ENCODE results near the gene SLC37A1. TPM values are rescaled to one million over a fixed set of nuclear protein-coding genes. Genes with fewer than 3 reads are reported as not detected.

SLC37A1 gene
- total RNA-seq, 1 donor from 2014 or later: 13.5 TPM

GRCh38 chr21:42571391-42572150, 57.9 kb downstream of the SLC37A1 start:
- TF ChIP-seq CTCF (IDR thresholded peaks at IDR 0.05): no peak
- Mint-ChIP-seq H3K27me3 (ENCODE audit: unreplicated experiment) (no peaks in the 10 kb centered on the region), H3K36me3 (ENCODE audit: unreplicated experiment) (peaks cover 21% of the 10 kb centered on the region), H3K4me3 (ENCODE audit: unreplicated experiment) (no peak overlapping the region), H3K4me1 (ENCODE audit: unreplicated experiment) (no peaks in the 10 kb centered on the region), H3K27ac (ENCODE audit: unreplicated experiment) (no peak overlapping the region), H3K9me3 (ENCODE audit: unreplicated experiment) (peaks cover 9% of the 10 kb centered on the region)
- DNase-seq (ENCODE audit: extremely low spot score, unreplicated experiment): no peak

- Mint-ChIP-seq H3K4me3 (ENCODE audit: unreplicated experiment) (no peak overlapping the region), H3K27ac (ENCODE audit: unreplicated experiment) (no peak overlapping the region), H3K27me3 (ENCODE audit: unreplicated experiment) (no peaks in the 10 kb centered on the region), H3K4me1 (ENCODE audit: unreplicated experiment) (no peaks in the 10 kb centered on the region), H3K36me3 (ENCODE audit: unreplicated experiment) (peaks cover 22% of the 10 kb centered on the region), H3K9me3 (ENCODE audit: unreplicated experiment) (peaks cover 18% of the 10 kb centered on the region)
- no peak for DNase-seq (ENCODE audit: extremely low spot score, unreplicated experiment)
- TF ChIP-seq CTCF (IDR thresholded peaks at IDR 0.05): no peak
Measured at GRCh38 chr21:42572906-42573495, 59.3 kb downstream of the SLC37A1 start.

- DNase-seq (ENCODE audit: extremely low spot score, unreplicated experiment): no peak
- Mint-ChIP-seq H3K27ac (ENCODE audit: unreplicated experiment) (no peak overlapping the region), H3K36me3 (ENCODE audit: unreplicated experiment) (peaks cover 22% of the 10 kb centered on the region), H3K27me3 (ENCODE audit: unreplicated experiment) (no peaks in the 10 kb centered on the region), H3K9me3 (ENCODE audit: unreplicated experiment) (peaks cover 18% of the 10 kb centered on the region), H3K4me3 (ENCODE audit: unreplicated experiment) (no peak overlapping the region), H3K4me1 (ENCODE audit: unreplicated experiment) (no peaks in the 10 kb centered on the region)
- TF ChIP-seq CTCF (IDR thresholded peaks at IDR 0.05): no peak
Measured at GRCh38 chr21:42574234-42575027, 60.8 kb downstream of the SLC37A1 start.

- Mint-ChIP-seq H3K4me1 (ENCODE audit: unreplicated experiment) (no peaks in the 10 kb centered on the region), H3K27me3 (ENCODE audit: unreplicated experiment) (no peaks in the 10 kb centered on the region), H3K4me3 (ENCODE audit: unreplicated experiment) (no peak overlapping the region), H3K27ac (ENCODE audit: unreplicated experiment) (no peak overlapping the region), H3K9me3 (ENCODE audit: unreplicated experiment) (peaks cover 18% of the 10 kb centered on the region), H3K36me3 (ENCODE audit: unreplicated experiment) (peaks cover 19% of the 10 kb centered on the region)
- TF ChIP-seq CTCF (IDR thresholded peaks at IDR 0.05): no peak
- DNase-seq (ENCODE audit: extremely low spot score, unreplicated experiment): no peak
Measured at GRCh38 chr21:42575111-42575510, 61.5 kb downstream of the SLC37A1 start.

- Mint-ChIP-seq H3K27me3 (ENCODE audit: unreplicated experiment) (no peaks in the 10 kb centered on the region), H3K36me3 (ENCODE audit: unreplicated experiment) (peaks cover 19% of the 10 kb centered on the region), H3K4me1 (ENCODE audit: unreplicated experiment) (no peaks in the 10 kb centered on the region)
Measured at GRCh38 chr21:42576639-42577038, 63.0 kb downstream of the SLC37A1 start.

More at GRCh38 chr21:42576639-42577038, 63.0 kb downstream of the SLC37A1 start:
- Mint-ChIP-seq H3K9me3 (ENCODE audit: unreplicated experiment) (peaks cover 18% of the 10 kb centered on the region), H3K27ac (ENCODE audit: unreplicated experiment) (no peak overlapping the region), H3K4me3 (ENCODE audit: unreplicated experiment) (no peak overlapping the region)
- no peak for TF ChIP-seq CTCF (IDR thresholded peaks at IDR 0.05)
- DNase-seq (ENCODE audit: extremely low spot score, unreplicated experiment): no peak

Data from osteocyte (in vitro differentiated cells).